Measurements from ENCODE around the gene IFRD2. TPM values are rescaled to one million over a fixed set of nuclear protein-coding genes. Genes with fewer than 3 reads are reported as not detected.

Gene IFRD2
- total RNA-seq, 4 donors from 2014 or later: 42.0 to 129 (median 56.2) TPM

- H3K36me3 ChIP-seq: peaks cover 0 to 19% (median 0%) of the 10 kb centered on the region in 3 donors
- no peak for DNase-seq (ENCODE audit: low spot score in 2 of 2)
- H3K9me3 ChIP-seq: no peaks in the 10 kb centered on the region
- H3K27ac ChIP-seq: peak overlapping the region in 2 of 4 donors; percentile 3 to 89
- TF ChIP-seq CTCF (IDR thresholded peaks at IDR 0.05): no peak
- no peaks in the 10 kb centered on the region for H3K27me3 ChIP-seq
- H3K4me1 ChIP-seq: peaks cover 0 to 44% (median 27%) of the 10 kb centered on the region in 4 donors
- H3K4me3 ChIP-seq: no peak overlapping the region
Observed at GRCh38 chr3:50304601-50305000, 12.4 kb upstream of the IFRD2 start.

GRCh38 chr3:50303013-50303815 lies 11.0 kb upstream of the IFRD2 start, which contains the start of gene HYAL1:
HYAL1 (minus strand) TSS chr3:50303574; CDS start chr3:50302956, 618 bp downstream.
- Histone ChIP-seq H3K4me1 (peaks cover 0 to 51% (median 36%) of the 10 kb centered on the region in 4 donors), H3K9me3 (no peaks in the 10 kb centered on the region), H3K36me3 (peaks cover 0 to 5% (median 0%) of the 10 kb centered on the region in 3 donors), H3K4me3 (peak within 1 kb of the TSS in 2 of 4 donors; percentile 20 to 44), H3K27ac (peak within 1 kb of the TSS; percentile 45 to 89 (median 75)), H3K27me3 (no peaks in the 10 kb centered on the region)
- TF ChIP-seq POLR2A (IDR thresholded peaks at IDR 0.05): peak in 1 of 2 donors; percentile 49
- peak in 1 of 5 experiments; percentile 16 for TF ChIP-seq CTCF (IDR thresholded peaks at IDR 0.05)
- peak in 1 of 2 donors; percentile 53 for TF ChIP-seq EP300 (IDR thresholded peaks at IDR 0.05)
- WGBS, 2 donors: 36 to 41% methylated on average over 10 to 11 of the region's 14 CpGs
- peak in 1 of 2 donors; percentile 77 for DNase-seq (ENCODE audit: low spot score in 2 of 2)

- 82 to 84% methylated on average over 21 to 24 of the region's 32 CpGs for WGBS, 2 donors
- no peaks in the 10 kb centered on the region for H3K9me3 ChIP-seq
- TF ChIP-seq POLR2A (IDR thresholded peaks at IDR 0.05): no peak
- TF ChIP-seq CTCF (IDR thresholded peaks at IDR 0.05): no peak
- no peak for TF ChIP-seq EP300 (IDR thresholded peaks at IDR 0.05)
- H3K4me3 ChIP-seq: peak overlapping the region in 2 of 4 donors; percentile 20 to 44
- H3K27ac ChIP-seq: peak overlapping the region; percentile 45 to 89 (median 75)
- no peaks in the 10 kb centered on the region for H3K27me3 ChIP-seq
- DNase-seq (ENCODE audit: low spot score in 2 of 2): no peak
- H3K36me3 ChIP-seq: peaks cover 0 to 4% (median 0%) of the 10 kb centered on the region in 3 donors
- H3K4me1 ChIP-seq: peaks cover 0 to 59% (median 40%) of the 10 kb centered on the region in 4 donors
Observed at GRCh38 chr3:50302095-50303012, 10.1 kb upstream of the IFRD2 start.

GRCh38 chr3:50300681-50301254 lies 8.5 kb upstream of the IFRD2 start:
- Histone ChIP-seq H3K4me1 (peaks cover 0 to 59% (median 40%) of the 10 kb centered on the region in 4 donors), H3K4me3 (peak overlapping the region in 1 of 4 donors; percentile 82), H3K27ac (peak overlapping the region; percentile 75 to 97 (median 91)), H3K36me3 (peaks cover 0 to 16% (median 0%) of the 10 kb centered on the region in 3 donors), H3K27me3 (no peaks in the 10 kb centered on the region), H3K9me3 (no peaks in the 10 kb centered on the region)
- TF ChIP-seq POLR2A (IDR thresholded peaks at IDR 0.05): no peak
- no peak for TF ChIP-seq EP300 (IDR thresholded peaks at IDR 0.05)
- TF ChIP-seq CTCF (IDR thresholded peaks at IDR 0.05): no peak
- DNase-seq (ENCODE audit: low spot score in 2 of 2): no peak
- WGBS, 2 donors: 61 to 64% methylated on average over 5 to 6 of the region's 6 CpGs
